ENCODE measurements around the gene KLK15. TPM values are rescaled to one million over a fixed set of nuclear protein-coding genes. Genes with fewer than 3 reads are reported as not detected.

The KLK15 gene
- total and polyA plus RNA-seq, 2 experiments from 2014 or later: not detected

DNA sequence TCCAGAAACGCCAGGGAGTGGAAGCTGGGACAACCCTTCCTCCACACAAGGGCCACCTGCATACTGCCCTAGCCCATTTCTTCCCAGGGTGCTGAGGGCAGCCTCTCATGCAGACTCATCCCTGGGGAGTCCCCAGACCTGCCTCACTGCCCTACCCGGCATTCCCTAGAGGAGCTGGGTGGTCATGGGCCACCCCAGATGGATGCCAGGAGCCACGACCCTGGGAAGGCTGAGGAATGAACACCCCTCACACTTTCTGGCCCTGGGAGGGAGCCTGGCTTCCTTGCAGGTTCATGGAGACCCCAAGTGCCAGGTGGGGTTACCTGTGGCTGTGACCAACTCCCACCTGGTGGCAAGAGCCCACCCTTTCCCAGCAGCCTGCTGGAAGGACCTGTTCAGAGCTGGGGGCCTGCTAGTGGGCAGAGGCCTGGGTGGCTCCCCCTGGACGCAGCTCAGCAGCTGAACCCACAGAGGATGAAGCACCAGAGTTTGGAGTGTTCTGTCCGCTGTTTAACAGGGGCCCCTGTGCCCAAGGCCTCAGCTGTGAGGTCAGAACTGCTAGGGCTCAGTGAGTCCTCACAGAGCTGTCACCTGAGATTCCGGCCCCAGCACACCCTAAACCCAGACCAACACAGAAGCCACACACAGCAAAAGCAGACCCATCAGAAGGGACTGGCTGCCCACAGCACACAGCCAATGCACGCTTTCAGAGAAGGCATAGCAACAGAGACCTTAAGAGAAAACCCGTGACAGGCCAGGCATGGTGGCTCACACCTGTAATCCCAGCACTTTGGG lies 36.5 kb downstream of the KLK15 start:
- no peak for TF ChIP-seq EZH2phosphoT487 (IDR thresholded peaks at IDR 0.05; ENCODE audit: insufficient read depth, low read depth)
- in situ Hi-C loops (cut with MboI): loop anchor here (25.0 kb wide), 1 partner anchor 435 kb away; the partner anchor contains the start of gene NAPSA

DNA sequence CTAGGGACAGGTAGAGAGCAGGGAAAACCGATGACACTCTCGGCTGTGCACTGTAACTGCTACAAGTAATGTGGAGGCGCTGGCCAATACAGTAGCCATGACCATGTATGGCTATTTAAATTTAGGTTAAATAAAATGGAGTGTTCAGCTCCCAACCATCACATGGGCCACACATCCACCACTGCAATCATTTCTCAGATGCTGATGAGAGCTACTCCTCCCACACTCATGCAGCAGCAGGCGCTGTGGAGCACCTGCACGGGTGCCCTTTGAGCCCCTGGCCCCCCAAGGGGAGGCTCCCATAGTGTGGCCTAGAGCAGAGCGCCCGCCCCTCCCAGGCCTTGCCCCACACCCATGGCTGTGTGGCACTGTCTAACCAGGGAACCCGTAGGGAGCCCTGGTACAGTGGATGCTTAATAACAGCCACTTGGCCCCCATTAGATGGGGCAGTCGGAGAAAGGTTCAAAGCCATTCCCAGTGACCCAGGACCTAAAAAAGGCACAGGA lies 37.2 kb downstream of the KLK15 start:
- H3K9me2 ChIP-seq (ENCODE audit: insufficient read depth): no peaks in the 10 kb centered on the region

More for the DNA sequence above, 36.5 kb downstream of the KLK15 start:
- Histone ChIP-seq H2AFZ (no peak overlapping the region), H3K79me2 (ENCODE audit: insufficient read depth) (peaks cover 21% of the 10 kb centered on the region), H3K9me3 (ENCODE audit: low read depth) (no peaks in the 10 kb centered on the region), H3K4me3 (no peak overlapping the region), H3K27ac (no peak overlapping the region), H3K27me3 (replicated peaks; ENCODE audit: insufficient read depth) (no peaks in the 10 kb centered on the region), H3K4me1 (ENCODE audit: insufficient read depth) (no peaks in the 10 kb centered on the region), H4K20me1 (ENCODE audit: insufficient read depth) (no peaks in the 10 kb centered on the region), H3F3A (ENCODE audit: insufficient read depth) (no peaks in the 10 kb centered on the region), H3K9me2 (ENCODE audit: insufficient read depth) (no peaks in the 10 kb centered on the region), H3K36me3 (ENCODE audit: low read depth) (peaks cover 8% of the 10 kb centered on the region; the same call in 1 of the 2 replicates), H3K4me2 (ENCODE audit: unreplicated experiment) (no peak overlapping the region), H3K9ac (no peak overlapping the region)
- 86 to 92% methylated on average over 8 of the region's 8 CpGs for WGBS, 2 experiments (ENCODE audit: low coverage in 1 of 2, low lambda C conversion rate in 2 of 2, missing lambda C conversion rate in 2 of 2)
- DNase-seq: no peak

DNA sequence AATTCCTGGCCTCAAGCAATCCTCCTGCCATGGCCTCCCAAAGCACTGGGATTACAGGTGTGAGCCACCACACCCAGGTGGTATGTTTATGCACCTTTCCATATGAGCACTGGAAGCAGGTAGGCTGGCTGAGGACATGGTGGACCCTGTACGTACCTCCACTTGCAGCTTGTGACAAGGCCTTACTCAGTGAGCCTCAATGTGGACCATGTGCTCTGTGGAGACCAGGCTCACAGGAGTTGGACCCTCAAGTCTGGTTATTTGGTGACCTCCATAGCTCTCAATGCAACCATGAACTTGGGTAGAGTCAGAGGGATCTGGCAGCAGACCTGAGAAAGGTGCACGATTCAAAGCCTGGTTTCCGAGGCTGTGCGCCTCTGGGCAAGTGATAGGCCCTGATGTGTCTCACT lies 37.7 kb downstream of the KLK15 start:
- no peak overlapping the region for H3K9ac ChIP-seq
- TF ChIP-seq EZH2 (IDR thresholded peaks at IDR 0.05; ENCODE audit: insufficient read depth, poor library complexity, severe bottlenecking): no peak
- TF ChIP-seq EZH2phosphoT487 (IDR thresholded peaks at IDR 0.05; ENCODE audit: insufficient read depth, low read depth): no peak
- in situ Hi-C loops (cut with MboI): loop anchor here (25.0 kb wide), 1 partner anchor 433 kb away; the partner anchor contains the start of gene NAPSA
- H4K20me1 ChIP-seq (ENCODE audit: insufficient read depth): no peaks in the 10 kb centered on the region
- 73 to 74% methylated on average over 4 of the region's 4 CpGs for WGBS, 2 experiments (ENCODE audit: low coverage in 1 of 2, low lambda C conversion rate in 2 of 2, missing lambda C conversion rate in 2 of 2)
- no peak for DNase-seq
- no peaks in the 10 kb centered on the region for H3K9me2 ChIP-seq (ENCODE audit: insufficient read depth)
- H3K36me3 ChIP-seq (ENCODE audit: low read depth): no peaks in the 10 kb centered on the region; the same call in 1 of the 2 replicates
- no peaks in the 10 kb centered on the region for H3K4me1 ChIP-seq (ENCODE audit: insufficient read depth)
- no peaks in the 10 kb centered on the region for H3K9me3 ChIP-seq (ENCODE audit: low read depth)
- no peak overlapping the region for H3K27ac ChIP-seq
- H3K27me3 ChIP-seq (replicated peaks; ENCODE audit: insufficient read depth): no peaks in the 10 kb centered on the region
- no peaks in the 10 kb centered on the region for H3F3A ChIP-seq (ENCODE audit: insufficient read depth)
- H3K79me2 ChIP-seq (ENCODE audit: insufficient read depth): peaks cover 9% of the 10 kb centered on the region; the same call in 1 of the 2 replicates
- H3K4me2 ChIP-seq (ENCODE audit: unreplicated experiment): no peak overlapping the region
- H3K4me3 ChIP-seq: no peak overlapping the region
- H2AFZ ChIP-seq: no peak overlapping the region

More for the DNA sequence above, 37.2 kb downstream of the KLK15 start:
- WGBS, 2 experiments (ENCODE audit: low coverage in 1 of 2, low lambda C conversion rate in 2 of 2, missing lambda C conversion rate in 2 of 2): 66 to 72% methylated on average over 6 to 9 of the region's 9 CpGs
- Histone ChIP-seq H3K4me2 (ENCODE audit: unreplicated experiment) (no peak overlapping the region), H4K20me1 (ENCODE audit: insufficient read depth) (no peaks in the 10 kb centered on the region), H3K27ac (no peak overlapping the region), H3K79me2 (ENCODE audit: insufficient read depth) (peaks cover 14% of the 10 kb centered on the region; the same call in 1 of the 2 replicates), H3K9ac (no peak overlapping the region), H2AFZ (no peak overlapping the region), H3K27me3 (replicated peaks; ENCODE audit: insufficient read depth) (no peaks in the 10 kb centered on the region), H3K4me3 (no peak overlapping the region), H3F3A (ENCODE audit: insufficient read depth) (no peaks in the 10 kb centered on the region), H3K9me3 (ENCODE audit: low read depth) (no peaks in the 10 kb centered on the region), H3K4me1 (ENCODE audit: insufficient read depth) (no peaks in the 10 kb centered on the region), H3K36me3 (ENCODE audit: low read depth) (peaks cover 5% of the 10 kb centered on the region; the same call in 1 of the 2 replicates)
- TF ChIP-seq EZH2 (IDR thresholded peaks at IDR 0.05; ENCODE audit: insufficient read depth, poor library complexity, severe bottlenecking) (no peak), EZH2phosphoT487 (IDR thresholded peaks at IDR 0.05; ENCODE audit: insufficient read depth, low read depth) (no peak)
- DNase-seq: no peak
- in situ Hi-C loops (cut with MboI): loop anchor here (25.0 kb wide), 1 partner anchor 434 kb away; the partner anchor contains the start of gene NAPSA

DNA sequence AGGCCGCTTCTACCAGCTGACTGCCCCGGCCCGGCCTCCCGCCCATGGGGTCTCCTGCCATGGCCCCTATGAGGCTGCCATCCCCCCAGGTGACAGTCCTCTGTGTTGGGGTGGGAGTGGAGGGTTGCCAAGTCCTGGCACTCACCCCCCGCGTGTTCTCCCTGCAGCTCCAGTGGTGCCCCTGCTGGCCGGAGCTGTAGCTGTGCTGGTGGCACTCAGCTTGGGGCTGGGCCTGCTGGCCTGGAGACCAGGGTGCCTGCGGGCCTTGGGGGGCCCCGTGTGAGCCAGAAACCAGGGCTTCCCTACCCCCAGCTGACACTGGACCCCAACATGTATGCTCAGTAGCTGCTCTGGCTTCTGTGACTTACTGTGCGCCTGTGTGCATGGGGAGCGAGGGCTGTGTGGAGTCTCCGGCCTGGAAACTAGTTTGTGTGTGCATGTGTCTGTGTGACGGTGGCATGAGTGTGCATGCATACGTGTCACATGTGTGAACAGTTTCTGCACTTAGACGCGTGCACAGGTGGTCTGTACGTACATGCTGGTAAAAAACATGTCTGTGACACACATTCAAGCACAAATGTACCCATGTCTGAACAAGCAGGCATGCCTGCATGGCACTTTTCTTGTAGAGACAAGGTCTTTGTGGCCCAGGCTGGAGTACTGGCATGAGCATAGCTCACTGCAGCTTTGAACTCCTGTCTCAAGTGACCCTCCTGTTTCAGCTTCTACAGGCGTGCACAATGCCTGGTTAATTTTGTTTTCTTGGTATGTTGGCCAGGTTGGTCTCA lies 38.3 kb downstream of the KLK15 start:
- no peaks in the 10 kb centered on the region for H4K20me1 ChIP-seq (ENCODE audit: insufficient read depth)
- H3F3A ChIP-seq (ENCODE audit: insufficient read depth): no peaks in the 10 kb centered on the region
- H3K9ac ChIP-seq: no peak overlapping the region
- no peak overlapping the region for H2AFZ ChIP-seq
- H3K27ac ChIP-seq: no peak overlapping the region
- H3K4me3 ChIP-seq: no peak overlapping the region
- TF ChIP-seq EZH2phosphoT487 (IDR thresholded peaks at IDR 0.05; ENCODE audit: insufficient read depth, low read depth) (no peak), EZH2 (IDR thresholded peaks at IDR 0.05; ENCODE audit: insufficient read depth, poor library complexity, severe bottlenecking) (no peak)
- peak; percentile 34 for DNase-seq
- no peaks in the 10 kb centered on the region; the same call in 1 of the 2 replicates for H3K36me3 ChIP-seq (ENCODE audit: low read depth)
- no peaks in the 10 kb centered on the region for H3K4me1 ChIP-seq (ENCODE audit: insufficient read depth)
- no peak overlapping the region for H3K4me2 ChIP-seq (ENCODE audit: unreplicated experiment)
- no peaks in the 10 kb centered on the region for H3K9me3 ChIP-seq (ENCODE audit: low read depth)
- no peaks in the 10 kb centered on the region for H3K27me3 ChIP-seq (replicated peaks; ENCODE audit: insufficient read depth)
- 35 to 36% methylated on average over 15 to 16 of the region's 18 CpGs for WGBS, 2 experiments (ENCODE audit: low coverage in 1 of 2, low lambda C conversion rate in 2 of 2, missing lambda C conversion rate in 2 of 2)
- peaks cover 7% of the 10 kb centered on the region; the same call in 1 of the 2 replicates for H3K79me2 ChIP-seq (ENCODE audit: insufficient read depth)
- no peaks in the 10 kb centered on the region for H3K9me2 ChIP-seq (ENCODE audit: insufficient read depth)
- in situ Hi-C loops (cut with MboI): loop anchor here (25.0 kb wide), 1 partner anchor 433 kb away; the partner anchor contains the start of gene NAPSA

All from GM23248 (cell line).